ACHN (cell line): Measurements from ENCODE around the gene CYP2D6.
A peak's percentile ranks its signal among the peaks of the same experiment; 100 is the strongest.
"Not testable (repeated sequence)": the region's sequence is repeated elsewhere in the genome, so short reads cannot be mapped to it uniquely, and the experiment has no call there.

Experiments used
- DNase-seq: peaks from one replicate; pipeline ENCODE4 v3.0.0-alpha.2; 2015
- in situ Hi-C: cut with HindIII; loops from 2 replicates; pipeline ENCODE4 v1.10.0; 2017; ENCODE audit warnings: low sequenced_read_pairs, low pct_ligation_motif_present, low pct_unique_long_range_greater_than_20kb

Gene CYP2D6

DNA sequence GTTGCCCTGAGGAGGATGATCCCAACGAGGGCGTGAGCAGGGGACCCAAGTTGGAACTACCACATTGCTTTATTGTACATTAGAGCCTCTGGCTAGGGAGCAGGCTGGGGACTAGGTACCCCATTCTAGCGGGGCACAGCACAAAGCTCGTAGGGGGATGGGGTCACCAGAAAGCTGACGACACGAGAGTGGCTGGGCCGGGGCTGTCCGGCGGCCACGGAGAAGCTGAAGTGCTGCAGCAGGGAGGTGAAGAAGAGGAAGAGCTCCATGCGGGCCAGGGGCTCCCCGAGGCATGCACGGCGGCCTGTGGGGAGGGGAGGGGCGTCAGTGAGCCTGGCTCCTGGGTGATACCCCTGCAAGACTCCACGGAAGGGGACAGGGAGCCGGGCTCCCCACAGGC lies 9.5 kb upstream of the CYP2D6 start:
- in situ Hi-C loops: not testable (repeated sequence)

GRCh38 chr22:42139508-42139907 lies 8.9 kb upstream of the CYP2D6 start:
- in situ Hi-C loops, DNase-seq: not testable (repeated sequence)

More for the DNA sequence above, 9.5 kb upstream of the CYP2D6 start:
- not testable (repeated sequence) for DNase-seq

DNA sequence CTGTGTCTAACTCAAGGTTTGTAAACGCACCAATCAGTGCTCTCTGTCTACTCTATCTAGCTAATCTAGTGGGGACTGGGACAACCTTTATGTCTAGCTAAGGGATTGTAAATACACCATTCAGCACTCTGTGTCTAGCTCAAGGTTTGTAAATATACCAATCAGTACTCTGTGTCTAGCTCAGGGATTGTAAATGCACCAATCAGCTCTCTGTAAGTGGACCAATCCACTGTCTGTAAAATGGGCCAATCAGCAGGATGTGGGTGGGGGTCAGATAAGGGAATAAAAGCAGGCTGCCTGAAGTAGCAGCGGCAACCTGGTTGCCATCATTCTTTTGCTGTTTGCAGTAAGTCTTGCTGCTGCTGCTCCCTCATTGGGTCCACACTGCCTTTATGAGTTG lies 8.4 kb upstream of the CYP2D6 start:
- no peak for DNase-seq
- in situ Hi-C loops: no loop called here

- in situ Hi-C loops: no loop called here
- no peak for DNase-seq
Observed at GRCh38 chr22:42138122-42138770, 7.6 kb upstream of the CYP2D6 start.

GRCh38 chr22:42135688-42136087 lies 5.1 kb upstream of the CYP2D6 start:
- in situ Hi-C loops, DNase-seq: not testable (repeated sequence)

DNA sequence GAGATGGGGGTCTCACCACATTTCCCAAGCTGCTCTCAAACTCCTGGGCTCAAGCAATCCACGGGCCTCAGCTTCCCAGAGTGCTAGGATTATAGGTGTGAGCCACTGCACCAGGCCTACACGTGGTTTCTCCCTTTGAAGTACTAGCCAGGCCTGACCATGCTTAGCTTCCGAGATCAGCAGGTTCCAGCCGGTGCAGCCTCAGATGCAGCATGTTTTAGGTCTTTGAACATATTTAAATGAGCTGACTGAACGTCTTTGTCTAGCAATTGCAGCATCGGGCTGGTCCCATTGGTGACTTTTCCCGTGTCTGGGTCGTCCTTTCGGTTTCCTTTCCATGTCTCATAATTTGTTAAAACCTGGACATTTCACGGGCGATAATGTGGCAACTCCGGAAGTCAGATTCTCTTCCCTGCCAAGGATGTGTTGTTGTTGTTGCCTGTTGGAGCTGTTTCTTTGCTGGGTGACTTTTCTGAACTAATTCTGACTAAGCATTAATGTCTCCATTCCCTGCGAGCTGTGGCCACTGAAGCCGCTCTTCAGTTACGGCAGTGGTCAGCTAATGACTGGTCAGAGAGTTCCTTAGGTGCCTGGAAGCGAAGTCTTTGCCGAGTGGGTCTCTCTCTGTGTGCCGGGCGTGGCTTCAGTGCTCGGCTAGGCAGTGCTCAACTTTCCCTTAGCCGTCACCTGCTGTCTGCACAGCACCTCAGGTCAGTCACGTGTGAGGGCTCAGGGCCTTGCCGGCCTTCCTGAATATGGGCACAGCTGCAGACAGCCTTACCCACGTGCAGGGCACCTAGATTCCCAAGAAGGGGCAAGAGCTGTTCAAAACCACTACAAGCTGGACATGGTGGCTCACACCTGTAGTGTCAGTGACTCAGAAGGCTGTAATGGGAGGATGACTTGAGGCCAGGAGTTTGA lies 3.8 kb upstream of the CYP2D6 start:
- in situ Hi-C loops: no loop called here

DNA sequence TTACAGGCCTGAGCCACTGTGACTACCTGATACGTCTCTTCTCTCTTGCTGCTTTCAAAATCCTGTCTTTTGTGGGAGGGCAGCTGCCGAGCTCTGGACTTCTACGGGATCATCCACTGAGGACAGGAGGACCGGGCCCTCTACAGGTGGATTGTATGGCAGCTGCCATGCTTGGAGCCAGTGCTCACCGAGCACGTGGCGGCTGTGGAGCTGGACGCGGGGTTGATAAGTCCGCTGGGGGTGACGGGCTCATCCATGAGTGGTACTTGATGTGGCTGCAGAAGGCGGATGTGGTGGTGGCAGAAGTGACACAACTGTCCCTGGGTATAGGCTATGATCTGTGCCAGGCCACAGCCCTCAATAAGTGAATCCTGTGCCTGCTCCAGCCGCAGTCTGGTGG lies 1.8 kb upstream of the CYP2D6 start:
- in situ Hi-C loops: no loop called here
- DNase-seq: no peak

More for the DNA sequence above, 3.8 kb upstream of the CYP2D6 start:
- DNase-seq: no peak

DNA sequence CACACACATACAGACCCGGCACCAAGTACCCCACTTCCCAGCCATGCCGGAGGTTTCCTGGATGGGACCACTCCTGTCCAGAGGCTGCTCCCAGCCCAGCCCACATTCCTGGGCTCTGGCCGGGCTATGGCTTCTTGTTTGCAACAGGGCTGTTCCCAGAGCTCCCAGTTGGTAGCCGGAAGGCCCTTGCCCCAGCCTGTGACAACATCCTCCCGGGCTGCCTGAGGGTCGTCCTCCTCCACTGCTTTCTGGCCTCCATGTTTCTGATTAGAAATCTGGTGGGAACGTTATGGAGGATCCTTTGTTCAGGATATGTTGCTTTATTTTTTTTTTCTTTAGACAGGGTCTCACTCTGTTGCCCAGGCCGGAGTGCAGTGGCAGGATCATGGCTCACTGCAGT lies 952 bp upstream of the CYP2D6 start:
- no peak for DNase-seq
- in situ Hi-C loops: no loop called here

DNA sequence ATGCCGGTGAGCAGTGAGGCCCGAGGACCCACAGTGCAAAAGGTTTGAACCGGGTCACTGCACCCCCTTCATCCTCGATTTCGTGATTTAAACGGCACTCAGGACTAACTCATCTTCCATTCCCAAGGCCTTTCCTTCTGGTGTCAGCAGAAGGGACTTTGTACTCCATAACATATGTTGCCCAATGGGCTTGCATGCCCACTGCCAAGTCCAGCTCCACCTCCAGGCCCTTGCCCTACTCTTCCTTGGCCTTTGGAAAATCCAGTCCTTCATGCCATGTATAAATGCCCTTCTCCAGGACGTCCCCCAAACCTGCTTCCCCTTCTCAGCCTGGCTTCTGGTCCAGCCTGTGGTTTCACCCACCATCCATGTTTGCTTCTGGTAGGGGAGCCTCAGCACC lies 428 bp downstream of the CYP2D6 start:
- in situ Hi-C loops, DNase-seq: not testable (repeated sequence)

DNA sequence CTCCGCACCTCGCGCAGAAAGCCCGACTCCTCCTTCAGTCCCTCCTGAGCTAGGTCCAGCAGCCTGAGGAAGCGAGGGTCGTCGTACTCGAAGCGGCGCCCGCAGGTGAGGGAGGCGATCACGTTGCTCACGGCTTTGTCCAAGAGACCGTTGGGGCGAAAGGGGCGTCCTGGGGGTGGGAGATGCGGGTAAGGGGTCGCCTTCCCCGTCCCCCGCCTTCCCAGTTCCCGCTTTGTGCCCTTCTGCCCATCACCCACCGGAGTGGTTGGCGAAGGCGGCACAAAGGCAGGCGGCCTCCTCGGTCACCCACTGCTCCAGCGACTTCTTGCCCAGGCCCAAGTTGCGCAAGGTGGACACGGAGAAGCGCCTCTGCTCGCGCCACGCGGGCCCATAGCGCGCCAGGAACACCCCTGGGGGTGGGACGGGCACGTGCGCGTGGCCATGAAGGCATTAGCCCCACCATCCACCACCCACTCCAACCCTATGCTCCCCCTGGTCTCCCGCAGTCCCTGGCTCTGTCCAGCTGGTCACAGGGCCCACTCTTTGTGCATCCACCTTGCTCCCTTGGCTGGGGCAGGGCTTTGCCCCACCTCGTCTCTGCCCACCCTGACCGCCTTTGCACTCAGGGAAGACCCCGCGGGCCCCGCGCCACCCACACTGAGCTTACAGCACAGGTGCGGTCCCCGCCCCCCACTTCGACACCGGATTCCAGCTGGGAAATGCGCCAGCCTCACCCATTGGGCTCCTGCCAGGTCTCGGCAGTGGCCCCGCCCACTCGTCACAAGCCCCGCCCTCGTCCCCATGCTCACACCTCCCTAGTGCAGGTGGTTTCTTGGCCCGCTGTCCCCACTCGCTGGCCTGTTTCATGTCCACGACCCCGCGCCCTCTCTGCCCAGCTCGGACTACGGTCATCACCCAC lies 1.6 kb downstream of the CYP2D6 start:
- DNase-seq, in situ Hi-C loops: not testable (repeated sequence)

DNA sequence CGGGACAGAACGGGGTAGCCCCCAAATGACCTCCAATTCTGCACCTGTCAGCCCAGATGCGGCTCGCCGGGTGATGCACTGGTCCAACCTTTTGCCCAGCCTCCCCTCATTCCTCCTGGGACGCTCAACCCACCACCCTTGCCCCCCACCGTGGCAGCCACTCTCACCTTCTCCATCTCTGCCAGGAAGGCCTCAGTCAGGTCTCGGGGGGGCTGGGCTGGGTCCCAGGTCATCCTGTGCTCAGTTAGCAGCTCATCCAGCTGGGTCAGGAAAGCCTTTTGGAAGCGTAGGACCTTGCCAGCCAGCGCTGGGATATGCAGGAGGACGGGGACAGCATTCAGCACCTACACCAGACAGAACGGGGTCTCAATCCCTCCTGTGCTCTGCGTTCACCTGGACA lies 2.6 kb downstream of the CYP2D6 start:
- in situ Hi-C loops, DNase-seq: not testable (repeated sequence)

GRCh38 chr22:42127606-42128005 lies 3.0 kb downstream of the CYP2D6 start:
- in situ Hi-C loops: no loop called here
- no peak for DNase-seq

GRCh38 chr22:42123529-42123928 lies 7.1 kb downstream of the CYP2D6 start:
- DNase-seq, in situ Hi-C loops: not testable (repeated sequence)

GRCh38 chr22:42120231-42121021 lies 10.2 kb downstream of the CYP2D6 start:
- DNase-seq, in situ Hi-C loops: not testable (repeated sequence)

DNA sequence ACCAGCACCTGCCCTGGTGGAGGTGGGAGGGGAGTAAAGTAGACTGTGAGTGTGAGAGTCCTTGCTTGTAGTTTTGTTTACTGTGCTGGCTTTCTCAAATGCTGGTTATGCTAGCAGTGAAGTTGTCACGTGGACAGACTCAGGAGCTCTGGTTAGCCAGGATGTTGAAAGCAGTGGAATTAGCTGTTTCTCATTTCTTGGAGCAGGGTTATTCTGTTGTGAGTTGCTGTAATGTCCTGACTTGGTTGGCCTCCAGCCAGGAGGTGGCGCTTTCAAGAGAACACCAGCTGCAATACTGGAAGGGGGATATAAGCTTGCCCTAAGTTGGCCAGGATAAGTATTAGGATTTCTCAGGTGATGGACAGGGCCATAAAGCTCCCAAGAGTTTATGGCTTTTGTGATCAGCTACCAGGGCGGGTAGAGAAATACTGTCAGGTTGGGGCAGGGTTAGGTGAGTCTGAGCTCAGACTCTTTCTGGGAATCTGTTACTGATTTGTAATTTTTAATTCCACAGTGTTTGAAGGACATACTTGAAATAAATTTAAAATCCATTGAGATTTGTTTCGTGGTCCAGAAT lies 13.7 kb downstream of the CYP2D6 start:
- in situ Hi-C loops: no loop called here
- no peak for DNase-seq

DNA sequence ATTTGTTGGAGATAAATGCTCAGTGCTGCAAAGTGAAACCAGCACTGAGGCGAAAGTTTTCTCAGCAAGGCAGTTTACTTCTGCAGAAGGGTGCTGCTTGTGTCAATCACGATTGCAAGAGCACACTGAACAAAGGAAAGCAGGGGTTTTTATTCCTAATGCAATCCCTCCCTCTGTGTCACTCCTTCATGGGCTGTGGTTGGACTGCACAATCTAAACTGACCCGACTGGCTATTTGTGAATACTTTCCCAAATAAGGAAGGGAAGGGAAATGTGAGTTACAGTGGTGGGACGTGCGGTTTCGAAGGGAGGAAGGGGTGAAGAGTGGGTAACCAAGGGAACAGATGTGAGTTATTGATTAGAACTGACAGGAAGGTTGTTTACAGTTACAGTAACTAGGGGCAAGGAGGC lies 15.2 kb downstream of the CYP2D6 start:
- DNase-seq, in situ Hi-C loops: not testable (repeated sequence)

DNA sequence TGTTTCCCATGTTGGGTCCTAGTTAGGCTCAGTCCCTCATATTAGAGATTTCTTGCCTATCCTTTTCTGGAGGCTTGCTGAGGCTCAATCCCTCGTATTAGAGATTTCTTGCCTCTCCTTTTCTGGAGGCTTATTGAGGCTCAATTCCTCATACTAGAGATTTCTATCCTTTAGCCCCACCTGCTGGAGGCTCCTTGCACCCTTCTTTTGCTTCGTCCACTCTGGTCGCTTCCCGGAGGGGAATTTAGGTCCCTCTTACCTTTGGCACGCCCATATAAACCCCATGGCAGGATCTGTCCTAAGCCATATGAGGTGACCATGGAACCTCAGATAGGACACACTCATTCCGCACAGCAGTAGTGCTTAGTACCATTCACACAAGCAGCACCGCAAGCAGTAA lies 15.9 kb downstream of the CYP2D6 start:
- DNase-seq: peak; percentile 53
- in situ Hi-C loops: no loop called here

- in situ Hi-C loops: not testable (repeated sequence)
- DNase-seq: peak; percentile 20
Observed at GRCh38 chr22:42112793-42113192, 17.8 kb downstream of the CYP2D6 start.
